Transverse colon (tissue), 4 donors: ENCODE data around the gene MBNL1. TPM values are rescaled to one million over a fixed set of nuclear protein-coding genes. Genes with fewer than 3 reads are reported as not detected.
A peak's percentile ranks its signal among the peaks of the same experiment; 100 is the strongest.

ENCODE experiments used
- DNase-seq: peaks from one replicate; pipeline ENCODE4 v3.0.0-alpha.2; 2019
- H3K27ac ChIP-seq, 4 donors: fragments of 200-600 bp; sonication (generic); 2 replicates each; pipeline ENCODE4 v1.5.1; 2016 to 2018; ENCODE audit warnings: inconsistent platforms in 4 of 4
- H3K27me3 ChIP-seq: fragments of 200-600 bp; sonication (generic); 2 replicates; pipeline ENCODE4 v1.5.1; 2017; ENCODE audit warnings: inconsistent platforms
- H3K36me3 ChIP-seq, 4 donors: fragments of 200-600 bp; sonication (generic); 2 replicates each; pipeline ENCODE4 v1.5.1; 2017 to 2019; ENCODE audit warnings: inconsistent platforms in 4 of 4
- H3K4me1 ChIP-seq, 4 donors: fragments of 200-600 bp; sonication (generic); 2 replicates each; pipeline ENCODE4 v1.5.1; 2017 to 2020; ENCODE audit warnings: inconsistent platforms in 4 of 4
- H3K4me3 ChIP-seq, 4 donors: fragments of 200-600 bp; sonication (generic); 1 replicate in 1 of 4; 2 replicates in 3 of 4; pipeline versions ENCODE4 v1.5.1 to v1.6.1; 2017 to 2019; ENCODE audit warnings: inconsistent platforms in 4 of 4
- H3K9me3 ChIP-seq, 2 donors: fragments of 200-600 bp; sonication (generic); 2 replicates each; pipeline ENCODE4 v1.5.1; 2017 to 2019; ENCODE audit warnings: inconsistent platforms in 2 of 2
- EP300 ChIP-seq: sonication (generic); formaldehyde crosslinking; IDR thresholded peaks from one replicate; pipeline ENCODE4 v1.6.1; 2017; ENCODE audit warnings: antibody characterized with exemption, low read depth
- POLR2A ChIP-seq: fragments of 450-650 bp; IDR thresholded peaks from one replicate; pipeline ENCODE4 v1.6.1; 2016; ENCODE audit warnings: antibody characterized with exemption, mild to moderate bottlenecking, moderate library complexity
- POLR2AphosphoS5 ChIP-seq, 3 donors: sonication (generic); formaldehyde crosslinking; IDR thresholded peaks; one replicate each; pipeline ENCODE4 v1.6.1; 2016; ENCODE audit warnings: antibody characterized with exemption in 3 of 3
- WGBS, 2 donors: methylation state at CpG; one replicate each; pipeline ENCODE4 v1.1.5; 2018; ENCODE audit warnings: low coverage in 1 of 2; 5-methylcytosine and 5-hydroxymethylcytosine counted together
- in situ Hi-C, 4 donors: fragments of 200-750 bp; cut with MboI; loops; one replicate each; pipeline versions ENCODE4 v1.15.0 to v1.15.1; 2017; ENCODE audit warnings: low sequenced_read_pairs in 3 of 4, low pct_ligation_motif_present in 1 of 4, low pct_unique_long_range_greater_than_20kb in 1 of 4
- intact Hi-C: fragments of 100-400 bp; cut with DNase I; formaldehyde crosslinking; loops from one replicate; pipeline ENCODE4 v1.15.1; 2023; ENCODE audit warnings: low total_unique reads
- total RNA-seq, 4 donors: library from RNA; depleted of rRNA; stranded (reverse); fragments of >200 nt; gene quantifications; one replicate each; pipeline ENCODE4 v1.1.0, GENCODE V29; 2016
- TF ChIP-seq, protein P1 (sequence below), 5 experiments: fragments of 200-600 bp in 3 of 5; fragments of 450-650 bp in 2 of 5; sonication (generic) in 3 of 5; IDR thresholded peaks; 1 replicate in 2 of 5; 2 replicates in 3 of 5; pipeline ENCODE4 v1.5.1; 2016 to 2017; ENCODE audit warnings: antibody characterized with exemption in 5 of 5, inconsistent platforms in 3 of 5, mild to moderate bottlenecking in 2 of 5, moderate library complexity in 1 of 5

Gene MBNL1
- total RNA-seq, 4 donors from 2014 or later, result 232 to 658 (median 509) TPM

GRCh38 chr3:152459572-152459971, 190.8 kb downstream of the MBNL1 start:
- Histone ChIP-seq H3K36me3 (peaks cover 0 to 28% (median 13%) of the 10 kb centered on the region in 4 donors), H3K4me3 (no peak overlapping the region), H3K4me1 (peaks cover 0 to 31% (median 12%) of the 10 kb centered on the region in 4 donors), H3K27ac (no peak overlapping the region), H3K9me3 (no peaks in the 10 kb centered on the region), H3K27me3 (no peaks in the 10 kb centered on the region)
- 67 to 82% methylated on average over 2 of the region's 2 CpGs for WGBS, 2 donors
- in situ Hi-C loops (no loop called here), intact Hi-C loops (no loop called here)
- DNase-seq, result no peak
- no peak for TF ChIP-seq POLR2A

GRCh38 chr3:152460936-152461335, 192.2 kb downstream of the MBNL1 start:
- Histone ChIP-seq H3K4me3 (no peak overlapping the region), H3K27me3 (no peaks in the 10 kb centered on the region), H3K36me3 (peaks cover 0 to 33% (median 13%) of the 10 kb centered on the region in 4 donors), H3K9me3 (no peaks in the 10 kb centered on the region), H3K4me1 (peaks cover 0 to 27% (median 12%) of the 10 kb centered on the region in 4 donors), H3K27ac (peak overlapping the region in 2 of 4 donors; percentile 3 to 29)
- no peak for TF ChIP-seq EP300
- peak in 1 of 3 donors; percentile 45 for TF ChIP-seq POLR2AphosphoS5 (IDR thresholded peaks at IDR 0.05)
- intact Hi-C loops, result no loop called here
- peak; percentile 23 for DNase-seq
- WGBS, 2 donors, result 29 to 45% methylated on average over 3 of the region's 3 CpGs
- in situ Hi-C loops, result no loop called here

- Histone ChIP-seq H3K27me3 (no peaks in the 10 kb centered on the region), H3K4me1 (peaks cover 0 to 27% (median 12%) of the 10 kb centered on the region in 4 donors), H3K9me3 (no peaks in the 10 kb centered on the region), H3K27ac (peak overlapping the region in 2 of 4 donors; percentile 3 to 29), H3K4me3 (no peak overlapping the region), H3K36me3 (peaks cover 0 to 27% (median 10%) of the 10 kb centered on the region in 4 donors)
- intact Hi-C loops (no loop called here), in situ Hi-C loops (no loop called here)
- no peak for TF ChIP-seq EP300
- no peak for TF ChIP-seq POLR2AphosphoS5 (IDR thresholded peaks at IDR 0.05)
- TF ChIP-seq, protein P1, sequence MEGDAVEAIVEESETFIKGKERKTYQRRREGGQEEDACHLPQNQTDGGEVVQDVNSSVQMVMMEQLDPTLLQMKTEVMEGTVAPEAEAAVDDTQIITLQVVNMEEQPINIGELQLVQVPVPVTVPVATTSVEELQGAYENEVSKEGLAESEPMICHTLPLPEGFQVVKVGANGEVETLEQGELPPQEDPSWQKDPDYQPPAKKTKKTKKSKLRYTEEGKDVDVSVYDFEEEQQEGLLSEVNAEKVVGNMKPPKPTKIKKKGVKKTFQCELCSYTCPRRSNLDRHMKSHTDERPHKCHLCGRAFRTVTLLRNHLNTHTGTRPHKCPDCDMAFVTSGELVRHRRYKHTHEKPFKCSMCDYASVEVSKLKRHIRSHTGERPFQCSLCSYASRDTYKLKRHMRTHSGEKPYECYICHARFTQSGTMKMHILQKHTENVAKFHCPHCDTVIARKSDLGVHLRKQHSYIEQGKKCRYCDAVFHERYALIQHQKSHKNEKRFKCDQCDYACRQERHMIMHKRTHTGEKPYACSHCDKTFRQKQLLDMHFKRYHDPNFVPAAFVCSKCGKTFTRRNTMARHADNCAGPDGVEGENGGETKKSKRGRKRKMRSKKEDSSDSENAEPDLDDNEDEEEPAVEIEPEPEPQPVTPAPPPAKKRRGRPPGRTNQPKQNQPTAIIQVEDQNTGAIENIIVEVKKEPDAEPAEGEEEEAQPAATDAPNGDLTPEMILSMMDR (IDR thresholded peaks at IDR 0.05), result no peak
- 74 to 89% methylated on average over 1 of the region's 1 CpG for WGBS, 2 donors
- DNase-seq, result no peak
These were observed 192.7 kb downstream of the MBNL1 start for GRCh38 chr3:152461460-152461859.

- in situ Hi-C loops, result no loop called here
- no peak overlapping the region for H3K27ac ChIP-seq
- DNase-seq, result no peak
These were observed 198.1 kb downstream of the MBNL1 start for GRCh38 chr3:152466784-152467183.

DNA sequence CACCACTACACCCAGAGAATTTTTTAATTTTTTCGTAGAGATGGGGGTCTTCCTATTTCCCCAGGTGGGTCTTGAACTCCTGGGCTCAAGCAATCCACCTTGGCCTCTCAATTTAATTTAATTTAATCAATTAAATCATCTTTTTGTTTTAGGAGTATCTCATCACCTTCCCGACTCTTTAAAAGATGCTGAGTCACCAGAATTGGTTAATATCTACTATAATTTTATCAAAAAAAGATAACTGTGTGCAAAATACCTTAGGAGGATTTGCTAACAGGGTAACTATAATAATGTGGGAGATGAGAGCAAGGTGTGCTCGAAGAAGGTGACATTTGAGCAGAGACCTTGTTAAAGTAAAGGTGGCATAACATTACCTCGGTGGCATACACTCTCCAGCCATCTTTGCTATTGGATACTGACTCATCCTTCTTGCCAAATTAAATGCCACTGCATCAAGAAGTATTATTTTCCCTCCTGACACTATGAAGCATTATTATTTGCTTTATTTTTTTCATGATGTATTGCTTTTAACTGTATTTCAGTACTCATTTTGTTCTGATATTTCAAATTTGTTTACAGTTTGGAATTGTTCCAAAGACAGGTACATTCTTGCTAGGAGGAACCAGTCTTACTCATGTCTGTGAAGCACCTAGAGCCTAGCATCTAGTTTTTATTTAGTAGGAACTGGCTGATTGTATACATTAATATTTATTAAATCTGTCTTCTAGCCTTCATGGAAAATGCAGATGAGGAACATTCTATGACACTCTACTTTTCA, 200.7 kb downstream of the MBNL1 start:
- in situ Hi-C loops, result no loop called here
- no peaks in the 10 kb centered on the region for H3K9me3 ChIP-seq
- WGBS, 2 donors, result 80 to 84% methylated on average over 3 to 4 of the region's 4 CpGs
- H3K4me1 ChIP-seq, result peaks cover 0 to 9% (median 2%) of the 10 kb centered on the region in 4 donors
- TF ChIP-seq POLR2AphosphoS5 (IDR thresholded peaks at IDR 0.05) (peak in 1 of 3 donors; percentile 26), EP300 (no peak)
- intact Hi-C loops, result no loop called here
- DNase-seq, result no peak
- H3K27me3 ChIP-seq, result no peaks in the 10 kb centered on the region
- no peak overlapping the region for H3K4me3 ChIP-seq
- no peak overlapping the region for H3K27ac ChIP-seq
- H3K36me3 ChIP-seq, result peaks cover 0 to 9% (median 0%) of the 10 kb centered on the region in 4 donors

More at GRCh38 chr3:152466784-152467183, 198.1 kb downstream of the MBNL1 start:
- TF ChIP-seq, protein P1 (IDR thresholded peaks at IDR 0.05), result peak; percentile 28 to 46 (median 41)
- no peak for TF ChIP-seq EP300
- TF ChIP-seq POLR2AphosphoS5 (IDR thresholded peaks at IDR 0.05), result peak in 1 of 3 donors; percentile 39
- no peak for TF ChIP-seq POLR2A
- WGBS, 2 donors, result 62 to 63% methylated on average over 7 of the region's 7 CpGs
- Histone ChIP-seq H3K36me3 (peaks cover 0 to 24% (median 7%) of the 10 kb centered on the region in 4 donors), H3K9me3 (no peaks in the 10 kb centered on the region), H3K4me3 (no peak overlapping the region), H3K4me1 (peaks cover 0 to 10% (median 0%) of the 10 kb centered on the region in 4 donors), H3K27me3 (no peaks in the 10 kb centered on the region)
- intact Hi-C loops, result no loop called here
